H9 (cell line): ENCODE results near the gene ADAMTS8. TPM values are rescaled to one million over a fixed set of nuclear protein-coding genes. Genes with fewer than 3 reads are reported as not detected.

Experiments used
- DNase-seq: peaks from one replicate; pipeline ENCODE4 v3.0.0-alpha.2; 2017
- H2AFZ ChIP-seq: one replicate; pipeline ENCODE4 v1.6.1; 2013; ENCODE audit warnings: mild to moderate bottlenecking, low read length, control low read depth, moderate library complexity
- H2AK5ac ChIP-seq: 2 replicates; pipeline ENCODE4 v1.6.1; 2013; ENCODE audit warnings: low read length, control low read depth, mixed read lengths; ENCODE audit not compliant: insufficient read length
- H2BK120ac ChIP-seq: one replicate; pipeline ENCODE4 v1.6.1; 2013; ENCODE audit warnings: low read depth, mild to moderate bottlenecking, low read length, control low read depth, inconsistent platforms; ENCODE audit not compliant: poor library complexity, severe bottlenecking
- H2BK12ac ChIP-seq: 2 replicates; pipeline ENCODE4 v1.6.1; 2013; ENCODE audit warnings: low read length, control low read depth, mixed read lengths, low read depth; ENCODE audit not compliant: insufficient read length
- H2BK15ac ChIP-seq: 2 replicates; pipeline ENCODE4 v1.6.1; 2013; ENCODE audit warnings: low read depth, low read length, control low read depth
- H2BK20ac ChIP-seq: one replicate; pipeline ENCODE4 v1.6.1; 2013; ENCODE audit warnings: low read depth, mild to moderate bottlenecking, low read length, control low read depth, inconsistent platforms; ENCODE audit not compliant: poor library complexity, severe bottlenecking
- H2BK5ac ChIP-seq: 2 replicates; pipeline ENCODE4 v1.6.1; 2013; ENCODE audit warnings: low read length, control low read depth, mixed read lengths; ENCODE audit not compliant: insufficient read length
- H3K14ac ChIP-seq: 2 replicates; pipeline ENCODE4 v1.6.1; 2013; ENCODE audit warnings: low read length, control low read depth; ENCODE audit not compliant: insufficient read depth
- H3K18ac ChIP-seq: 2 replicates; pipeline ENCODE4 v1.6.1; 2013; ENCODE audit warnings: low read depth, mild to moderate bottlenecking, mixed read lengths, low read length, control low read depth; ENCODE audit not compliant: insufficient read length
- H3K23ac ChIP-seq: 2 replicates; pipeline ENCODE4 v1.6.1; 2013; ENCODE audit warnings: low read length, control low read depth, mixed read lengths, low read depth; ENCODE audit not compliant: insufficient read length
- H3K23me2 ChIP-seq: 2 replicates; pipeline ENCODE4 v1.6.1; 2013; ENCODE audit warnings: low read depth, mild to moderate bottlenecking, mixed read lengths, low read length, control low read depth; ENCODE audit not compliant: insufficient read length, poor library complexity, severe bottlenecking
- H3K27ac ChIP-seq: 2 replicates; pipeline ENCODE4 v1.5.1; 2013; ENCODE audit warnings: low read length, control low read depth, mixed read lengths, low read depth; ENCODE audit not compliant: insufficient read length
- H3K27me3 ChIP-seq: 2 replicates; pipeline ENCODE4 v1.6.1; 2013; ENCODE audit warnings: low read length, control low read depth, inconsistent platforms; ENCODE audit not compliant: insufficient read depth
- H3K4ac ChIP-seq: 2 replicates; pipeline ENCODE4 v1.6.1; 2013; ENCODE audit warnings: low read depth, mild to moderate bottlenecking, control low read depth, inconsistent platforms, low read length, moderate library complexity
- H3K4me1 ChIP-seq: 2 replicates; pipeline ENCODE4 v1.6.1; 2013; ENCODE audit warnings: low read length, control low read depth, inconsistent platforms; ENCODE audit not compliant: insufficient read depth
- H3K4me2 ChIP-seq: 2 replicates; pipeline ENCODE4 v1.6.1; 2013; ENCODE audit warnings: low read length, control low read depth, mixed read lengths; ENCODE audit not compliant: insufficient read length, insufficient read depth
- H3K56ac ChIP-seq: 2 replicates; pipeline ENCODE4 v1.6.1; 2013; ENCODE audit warnings: low read depth, mild to moderate bottlenecking, mixed read lengths, low read length, control low read depth; ENCODE audit not compliant: insufficient read length
- H3K79me1 ChIP-seq: 2 replicates; pipeline ENCODE4 v1.6.1; 2013; ENCODE audit warnings: low read depth, mild to moderate bottlenecking, moderate library complexity, low read length, control low read depth, inconsistent platforms; ENCODE audit not compliant: insufficient read depth, poor library complexity, severe bottlenecking
- H3K79me2 ChIP-seq: 2 replicates; pipeline ENCODE4 v1.6.1; 2013; ENCODE audit warnings: low read length, control low read depth, inconsistent platforms; ENCODE audit not compliant: insufficient read depth
- H3K9ac ChIP-seq: 2 replicates; pipeline ENCODE4 v1.6.1; 2013; ENCODE audit warnings: low read length, control low read depth, mixed read lengths; ENCODE audit not compliant: insufficient read length; ENCODE audit errors: extremely low read depth
- H3K9me3 ChIP-seq: one replicate; pipeline ENCODE4 v1.6.1; 2013; ENCODE audit warnings: low read depth, low read length, inconsistent platforms; ENCODE audit not compliant: control insufficient read depth
- H3T11ph ChIP-seq: one replicate; pipeline ENCODE4 v1.6.1; 2013; ENCODE audit warnings: mild to moderate bottlenecking, low read length, control low read depth, inconsistent platforms
- H4K20me1 ChIP-seq: one replicate; pipeline ENCODE4 v1.6.1; 2013; ENCODE audit not compliant: control insufficient read depth, insufficient read length, insufficient read depth
- H4K5ac ChIP-seq: 2 replicates; pipeline ENCODE4 v1.6.1; 2013; ENCODE audit warnings: low read depth, mild to moderate bottlenecking, mixed read lengths, low read length, control low read depth; ENCODE audit not compliant: insufficient read length
- H4K8ac ChIP-seq: replicated peaks from 2 replicates; pipeline ENCODE4 v1.6.1; 2013; ENCODE audit warnings: low read length, control low read depth, mixed read lengths, low read depth; ENCODE audit not compliant: insufficient read length
- H4K91ac ChIP-seq: 2 replicates; pipeline ENCODE4 v1.6.1; 2013; ENCODE audit warnings: low read depth, mild to moderate bottlenecking, moderate library complexity, mixed read lengths, low read length, control low read depth; ENCODE audit not compliant: insufficient read length
- H3K27ac Mint-ChIP-seq, 3 experiments: 2 replicates in 2 of 3; 3 replicates in 1 of 3; pipeline ENCODE4 v1.8.0; 2020 to 2021; ENCODE audit warnings: mixed read lengths in 3 of 3, mild to moderate bottlenecking in 1 of 3, moderate library complexity in 1 of 3
- H3K27me3 Mint-ChIP-seq: 2 replicates; pipeline ENCODE4 v1.8.0; 2021; ENCODE audit warnings: low read depth, mild to moderate bottlenecking, moderate library complexity, mixed read lengths
- H3K36me3 Mint-ChIP-seq, 3 experiments: 2 replicates in 2 of 3; 3 replicates in 1 of 3; pipeline ENCODE4 v1.8.0; 2020 to 2021; ENCODE audit warnings: low read depth in 3 of 3, mixed read lengths in 3 of 3; ENCODE audit not compliant: insufficient read depth in 1 of 3
- H3K4me1 Mint-ChIP-seq, 2 experiments: 2 replicates each; pipeline ENCODE4 v1.8.0; 2020; ENCODE audit warnings: mixed read lengths in 2 of 2
- H3K4me3 Mint-ChIP-seq, 2 experiments: 2 replicates in 1 of 2; 3 replicates in 1 of 2; pipeline ENCODE4 v1.8.0; 2020 to 2021; ENCODE audit warnings: mild to moderate bottlenecking in 2 of 2, mixed read lengths in 2 of 2, moderate library complexity in 1 of 2
- H3K9me3 Mint-ChIP-seq, 2 experiments: 2 replicates in 1 of 2; 3 replicates in 1 of 2; pipeline ENCODE4 v1.8.0; 2020; ENCODE audit warnings: mild to moderate bottlenecking in 2 of 2, mixed read lengths in 2 of 2, moderate library complexity in 1 of 2
- CTCF ChIP-seq: fragments of 200-600 bp; sonication (generic); conservative IDR thresholded peaks from 3 replicates; pipeline ENCODE4 v1.8.0; 2021; ENCODE audit warnings: antibody characterized with exemption, mild to moderate bottlenecking
- WGBS: extraction: QIAGEN DNeasy Blood & Tissue Kit; methylation state at CpG from one replicate; pipeline ENCODE4 v1.1.7; 2013; ENCODE audit warnings: missing lambda C conversion rate, low lambda C conversion rate, mixed read lengths; ENCODE audit not compliant: insufficient read length; ENCODE audit errors: extremely low coverage; 5-methylcytosine and 5-hydroxymethylcytosine counted together
- total RNA-seq: library from RNA; stranded (reverse); gene quantifications from 2 replicates; pipeline ENCODE4 v1.2.1, GENCODE V29; 2021

The ADAMTS8 gene
- total RNA-seq, 1 experiment from 2014 or later, result 5.0 TPM

- Histone ChIP-seq H3K4ac (no peak overlapping the region), H3K23ac (no peak overlapping the region), H3K79me1 (no peaks in the 10 kb centered on the region), H2BK15ac (no peak overlapping the region), H3K18ac (no peak overlapping the region), H2BK12ac (no peak overlapping the region), H2BK5ac (no peak overlapping the region), H3K9me3 (no peaks in the 10 kb centered on the region), H3K27ac (no peak overlapping the region), H4K20me1 (no peaks in the 10 kb centered on the region), H3T11ph (no peak overlapping the region), H3K56ac (no peak overlapping the region), H2BK20ac (no peak overlapping the region), H4K5ac (no peak overlapping the region), H4K91ac (no peak overlapping the region), H3K27me3 (peaks cover 6% of the 10 kb centered on the region; the same call in 1 of the 2 replicates), H3K14ac (no peak overlapping the region), H3K79me2 (no peaks in the 10 kb centered on the region), H3K23me2 (peaks cover 15% of the 10 kb centered on the region), H3K4me2 (no peak overlapping the region), H3K4me1 (peaks cover 3% of the 10 kb centered on the region; the same call in 1 of the 2 replicates), H3K9ac (no peak overlapping the region), H4K8ac (no peak overlapping the region), H2AFZ (no peak overlapping the region), H2BK120ac (no peak overlapping the region), H2AK5ac (no peak overlapping the region)
- H3K4me1 Mint-ChIP-seq, result peaks cover 14 to 16% of the 10 kb centered on the region in 2 experiments
- H3K4me3 Mint-ChIP-seq, result no peak overlapping the region
- WGBS, result no CpG with 5 or more reads among the region's 3 CpGs
- no peak for TF ChIP-seq CTCF
- peaks cover 0 to 2% of the 10 kb centered on the region in 2 experiments; a peak in 2 of 5 replicates for H3K9me3 Mint-ChIP-seq
- DNase-seq, result no peak
- no peak overlapping the region for H3K27ac Mint-ChIP-seq
- peaks cover 40% of the 10 kb centered on the region for H3K27me3 Mint-ChIP-seq
- H3K36me3 Mint-ChIP-seq, result peaks cover 0 to 3% (median 0%) of the 10 kb centered on the region in 3 experiments; a peak in 2 of 7 replicates
These were observed 3.4 kb upstream of the ADAMTS8 start for GRCh38 chr11:130431801-130432200.
